IMR-90 (cell line): ENCODE data around the gene FOXO3. TPM values are rescaled to one million over a fixed set of nuclear protein-coding genes. Genes with fewer than 3 reads are reported as not detected.

ENCODE experiments used
- ATAC-seq: fragments of 200-7000 bp; cut with Tn5 transposase; 2 replicates; pipeline ENCODE4 v1.9.1; 2020; ENCODE audit warnings: low read depth, mild to moderate bottlenecking, moderate library complexity
- BruUV-seq: library from RNA; stranded (reverse); fragments of 400-500 nt; replicated peaks from 2 replicates; lab custom pipeline; 2021; lab: Mats Ljungman, UMichigan
- CTCF ChIA-PET: fragments of 300-600 bp; formaldehyde crosslinking; extraction: SDS; loops from one replicate; lab custom pipeline; 2021; ENCODE audit warnings: antibody characterized with exemption; lab: Yijun Ruan, JAX
- POLR2A ChIA-PET: fragments of 300-600 bp; sonication (Branson Sonifier 250); formaldehyde crosslinking; loops from one replicate; lab custom pipeline; 2022; ENCODE audit warnings: antibody characterized with exemption; ENCODE audit not compliant: unreplicated experiment; lab: Charles Lee
- DNase-seq: peaks from one replicate; pipeline ENCODE4 v3.0.0; 2013
- H2AFZ ChIP-seq: replicated peaks from 2 replicates; pipeline ENCODE3; 2013; ENCODE audit warnings: low read length, mild to moderate bottlenecking; ENCODE audit not compliant: poor library complexity
- H2AK5ac ChIP-seq: 2 replicates; pipeline ENCODE4 v1.6.1; 2013; ENCODE audit warnings: low read depth, low read length, inconsistent platforms
- H2AK9ac ChIP-seq: replicated peaks from 2 replicates; pipeline ENCODE3; 2013; ENCODE audit warnings: mild to moderate bottlenecking, low read depth, low read length, moderate library complexity; ENCODE audit not compliant: poor library complexity
- H2BK120ac ChIP-seq: 2 replicates; pipeline ENCODE4 v1.6.1; 2013; ENCODE audit warnings: low read depth, low read length, inconsistent platforms
- H2BK15ac ChIP-seq: 3 replicates; pipeline ENCODE4 v1.6.1; 2013; ENCODE audit warnings: low read depth, low read length, inconsistent platforms
- H2BK20ac ChIP-seq: 2 replicates; pipeline ENCODE4 v1.6.1; 2013; ENCODE audit warnings: low read depth, mild to moderate bottlenecking, inconsistent platforms, low read length, moderate library complexity
- H2BK5ac ChIP-seq: 2 replicates; pipeline ENCODE4 v1.6.1; 2013; ENCODE audit warnings: mild to moderate bottlenecking, low read depth, low read length, inconsistent platforms; ENCODE audit not compliant: poor library complexity, severe bottlenecking
- H3K14ac ChIP-seq: replicated peaks from 2 replicates; pipeline ENCODE4 v1.6.1; 2013; ENCODE audit warnings: low read depth, low read length, inconsistent platforms
- H3K18ac ChIP-seq: 2 replicates; pipeline ENCODE4 v1.6.1; 2013; ENCODE audit warnings: low read depth, low read length, control low read depth
- H3K23ac ChIP-seq: 2 replicates; pipeline ENCODE4 v1.6.1; 2013; ENCODE audit warnings: low read depth, low read length, inconsistent platforms
- H3K27ac ChIP-seq: 2 replicates; pipeline ENCODE4 v1.5.1; 2013; ENCODE audit warnings: mild to moderate bottlenecking, control low read depth, low read length; ENCODE audit not compliant: insufficient read depth
- H3K27me3 ChIP-seq: 2 replicates; pipeline ENCODE4 v1.6.1; 2013; ENCODE audit warnings: low read length; ENCODE audit not compliant: control insufficient read depth, insufficient read depth
- H3K36me3 ChIP-seq: 2 replicates; pipeline ENCODE4 v1.6.1; 2013; ENCODE audit warnings: low read length, mixed read lengths; ENCODE audit not compliant: control insufficient read depth, insufficient read depth
- H3K4ac ChIP-seq: 2 replicates; pipeline ENCODE4 v1.6.1; 2013; ENCODE audit warnings: low read depth, low read length, inconsistent platforms
- H3K4me1 ChIP-seq: 2 replicates; pipeline ENCODE4 v1.6.1; 2013; ENCODE audit warnings: low read length, mixed read lengths; ENCODE audit not compliant: control insufficient read depth, insufficient read depth
- H3K4me2 ChIP-seq: 2 replicates; pipeline ENCODE4 v1.6.1; 2013; ENCODE audit warnings: low read depth, mild to moderate bottlenecking, control low read depth, low read length, moderate library complexity
- H3K4me3 ChIP-seq: 2 replicates; pipeline ENCODE4 v1.5.1; 2013; ENCODE audit warnings: low read depth, mild to moderate bottlenecking, control low read depth, low read length, moderate library complexity; ENCODE audit not compliant: insufficient read depth
- H3K56ac ChIP-seq: 2 replicates; pipeline ENCODE4 v1.6.1; 2013; ENCODE audit warnings: low read length, inconsistent platforms; ENCODE audit not compliant: insufficient read depth; ENCODE audit errors: extremely low read depth
- H3K79me1 ChIP-seq, 2 experiments: 2 replicates each; pipeline ENCODE4 v1.6.1; 2013; ENCODE audit warnings: low read length in 2 of 2, inconsistent platforms in 1 of 2, low read depth in 1 of 2
- H3K9ac ChIP-seq: 2 replicates; pipeline ENCODE4 v1.6.1; 2013; ENCODE audit warnings: low read depth, low read length, control low read depth
- H3K9me1 ChIP-seq: 2 replicates; pipeline ENCODE4 v1.6.1; 2013; ENCODE audit warnings: low read length, inconsistent platforms; ENCODE audit not compliant: insufficient read depth
- H3K9me3 ChIP-seq: 2 replicates; pipeline ENCODE4 v1.6.1; 2013; ENCODE audit warnings: low read length; ENCODE audit not compliant: control insufficient read depth, insufficient read depth
- H4K20me1 ChIP-seq: 2 replicates; pipeline ENCODE4 v1.6.1; 2013; ENCODE audit warnings: low read length, inconsistent platforms; ENCODE audit not compliant: insufficient read depth
- H4K5ac ChIP-seq: 2 replicates; pipeline ENCODE4 v1.6.1; 2013; ENCODE audit warnings: mild to moderate bottlenecking, low read depth, low read length, control low read depth
- H4K8ac ChIP-seq, 2 experiments: 2 replicates each; pipeline ENCODE4 v1.6.1; 2013; ENCODE audit warnings: low read depth in 2 of 2, low read length in 2 of 2, control low read depth in 1 of 2, inconsistent platforms in 1 of 2
- H4K91ac ChIP-seq: 2 replicates; pipeline ENCODE4 v1.6.1; 2013; ENCODE audit warnings: low read depth, low read length, inconsistent platforms; ENCODE audit not compliant: insufficient read depth
- BHLHE40 ChIP-seq: fragments of 150-350 bp; IDR thresholded peaks from 2 replicates; pipeline ENCODE4 v1.6.1; 2016; ENCODE audit warnings: mild to moderate bottlenecking, low read depth, low read length
- CEBPB ChIP-seq: IDR thresholded peaks from 2 replicates; pipeline ENCODE4 v1.6.1; 2012; ENCODE audit warnings: low read depth, low read length, improper control_type of control experiment
- CHD1 ChIP-seq: IDR thresholded peaks from 2 replicates; pipeline ENCODE4 v1.6.1; 2012; ENCODE audit warnings: low read depth, low read length, improper control_type of control experiment
- FOS ChIP-seq: fragments of 150-350 bp; IDR thresholded peaks from 2 replicates; pipeline ENCODE4 v1.6.1; 2016; ENCODE audit warnings: low read depth, low read length
- MAFK ChIP-seq: IDR thresholded peaks from 2 replicates; pipeline ENCODE4 v1.6.1; 2012; ENCODE audit warnings: low read depth, low read length, improper control_type of control experiment
- MAZ ChIP-seq: IDR thresholded peaks from 2 replicates; pipeline ENCODE4 v1.6.1; 2012; ENCODE audit warnings: low read depth, mild to moderate bottlenecking, low read length, improper control_type of control experiment, moderate library complexity, borderline replicate concordance
- MXI1 ChIP-seq: IDR thresholded peaks from 2 replicates; pipeline ENCODE4 v1.6.1; 2012; ENCODE audit warnings: low read depth, mild to moderate bottlenecking, low read length, moderate library complexity, borderline replicate concordance
- NFE2L2 ChIP-seq: fragments of 150-350 bp; IDR thresholded peaks from 2 replicates; pipeline ENCODE4 v1.6.1; 2016; ENCODE audit warnings: low read depth, mild to moderate bottlenecking, low read length
- POLR2A ChIP-seq: IDR thresholded peaks from 2 replicates; pipeline ENCODE4 v1.6.1; 2012; ENCODE audit warnings: mild to moderate bottlenecking, low read depth, low read length
- RAD21 ChIP-seq: IDR thresholded peaks from 2 replicates; pipeline ENCODE4 v1.6.1; 2012; ENCODE audit warnings: low read length, improper control_type of control experiment
- RCOR1 ChIP-seq: IDR thresholded peaks from 2 replicates; pipeline ENCODE4 v1.6.1; 2012; ENCODE audit warnings: mild to moderate bottlenecking, low read length, improper control_type of control experiment; ENCODE audit not compliant: insufficient replicate concordance
- RFX5 ChIP-seq: IDR thresholded peaks from 2 replicates; pipeline ENCODE4 v1.8.0; 2012; ENCODE audit warnings: low read depth, mild to moderate bottlenecking, low read length, moderate library complexity
- SMC3 ChIP-seq: fragments of 150-350 bp; IDR thresholded peaks from 2 replicates; pipeline ENCODE4 v1.6.1; 2016; ENCODE audit warnings: low read depth, mild to moderate bottlenecking, antibody characterized with exemption, low read length, moderate library complexity
- WGBS, 2 experiments: methylation state at CpG; one replicate each; pipeline versions ENCODE4 v1.1.5 to v1.1.7; 2013; ENCODE audit warnings: missing lambda C conversion rate in 2 of 2; ENCODE audit not compliant: insufficient read length in 1 of 2; ENCODE audit errors: extremely low coverage in 2 of 2; 5-methylcytosine and 5-hydroxymethylcytosine counted together
- dilution Hi-C: fragments of 300-500 bp; cut with HindIII; formaldehyde crosslinking; loops from one replicate; pipeline ENCODE4 v1.14.3; 2018; ENCODE audit warnings: low sequenced_read_pairs; ENCODE audit not compliant: unreplicated experiment
- in situ Hi-C: fragments of 300-500 bp; cut with MboI; formaldehyde crosslinking; loops from 3 replicates; pipeline ENCODE4 v1.14.3; 2019; ENCODE audit warnings: low sequenced_read_pairs, inconsistent platforms, mixed read lengths
- intact Hi-C: fragments of 100-400 bp; cut with micrococcal nuclease; formaldehyde crosslinking; loops from 2 replicates; pipeline ENCODE4 v1.10.0; 2022
- polyA plus RNA-seq, 3 experiments: library from polyadenylated mRNA; depleted of rRNA; stranded (reverse); fragments of >200 nt; gene quantifications; 2 replicates each; pipeline ENCODE4 v1.2.3, GENCODE V29; 2012; ENCODE audit warnings: low replicate concordance in 1 of 3
- total RNA-seq: library from RNA; depleted of rRNA; stranded (reverse); fragments of >200 nt; gene quantifications from 2 replicates; pipeline ENCODE4 v1.2.3, GENCODE V29; 2012
- TF ChIP-seq, protein P1 (sequence below): conservative IDR thresholded peaks from 2 replicates; pipeline ENCODE4 v1.5.1; 2012; ENCODE audit warnings: mild to moderate bottlenecking, low read depth, low read length, improper control_type of control experiment
- TF ChIP-seq, protein P2 (sequence below): fragments of 150-350 bp; IDR thresholded peaks from 2 replicates; pipeline ENCODE4 v1.6.1; 2017; ENCODE audit warnings: mild to moderate bottlenecking, antibody characterized with exemption, low read length, low read depth

Gene FOXO3
- total and polyA plus RNA-seq, 2 of the 4 experiments (the other 2 are of a cell fraction), result 17.5 to 38.7 TPM

- Histone ChIP-seq H3K27me3 (no peaks in the 10 kb centered on the region), H3K4me2 (peak overlapping the region; percentile 12; the same call in 1 of the 2 replicates), H2BK20ac (no peak overlapping the region), H2BK5ac (no peak overlapping the region), H3K18ac (peak overlapping the region; percentile 33; the same call in 1 of the 2 replicates), H4K91ac (no peak overlapping the region; the same call in 1 of the 2 replicates), H3K27ac (no peak overlapping the region), H2AK5ac (no peak overlapping the region), H3K23ac (peak overlapping the region; percentile 19; the same call in 1 of the 2 replicates), H3K36me3 (no peaks in the 10 kb centered on the region), H4K20me1 (peaks cover 76% of the 10 kb centered on the region), H3K4ac (peak overlapping the region; percentile 69; the same call in 1 of the 2 replicates), H2AK9ac (no peak overlapping the region), H4K8ac (peak overlapping the region in 1 of 2 experiments; percentile 33; a peak in 1 of 4 replicates), H2AFZ (no peak overlapping the region), H2BK15ac (no peak overlapping the region), H3K4me1 (peaks cover 10% of the 10 kb centered on the region), H2BK120ac (0 out of 2 replicates have a peak overlapping the region, but pooled peaks have one; percentile 14), H3K14ac (no peak overlapping the region), H3K4me3 (no peak overlapping the region), H3K9me3 (no peaks in the 10 kb centered on the region), H3K79me1 (peaks cover 23 to 62% of the 10 kb centered on the region in 2 experiments), H3K56ac (no peak overlapping the region), H4K5ac (no peak overlapping the region), H3K9ac (no peak overlapping the region), H3K9me1 (peaks cover 15% of the 10 kb centered on the region)
- no TSS peak for BruUV-seq
- ChIA-PET POLR2A (no interaction called here), CTCF (no interaction called here)
- dilution Hi-C loops, result no loop called here
- peak; percentile 18; the same call in 1 of the 2 replicates for ATAC-seq
- DNase-seq, result peak; percentile 50
- WGBS, 2 experiments, result 71% methylated on average over 1 of the region's 7 CpGs; no CpG with 5 or more reads in 1 of the 2 experiments
- intact Hi-C loops, result no loop called here
- in situ Hi-C loops, result no loop called here
- TF ChIP-seq BHLHE40 (no peak), RFX5 (no peak), MAFK (no peak), RAD21 (no peak), CHD1 (no peak), POLR2A (no peak), FOS (no peak), NFE2L2 (no peak), RCOR1 (no peak), CEBPB (no peak), SMC3 (no peak), MXI1 (no peak), MAZ (no peak)
- TF ChIP-seq, protein P1, sequence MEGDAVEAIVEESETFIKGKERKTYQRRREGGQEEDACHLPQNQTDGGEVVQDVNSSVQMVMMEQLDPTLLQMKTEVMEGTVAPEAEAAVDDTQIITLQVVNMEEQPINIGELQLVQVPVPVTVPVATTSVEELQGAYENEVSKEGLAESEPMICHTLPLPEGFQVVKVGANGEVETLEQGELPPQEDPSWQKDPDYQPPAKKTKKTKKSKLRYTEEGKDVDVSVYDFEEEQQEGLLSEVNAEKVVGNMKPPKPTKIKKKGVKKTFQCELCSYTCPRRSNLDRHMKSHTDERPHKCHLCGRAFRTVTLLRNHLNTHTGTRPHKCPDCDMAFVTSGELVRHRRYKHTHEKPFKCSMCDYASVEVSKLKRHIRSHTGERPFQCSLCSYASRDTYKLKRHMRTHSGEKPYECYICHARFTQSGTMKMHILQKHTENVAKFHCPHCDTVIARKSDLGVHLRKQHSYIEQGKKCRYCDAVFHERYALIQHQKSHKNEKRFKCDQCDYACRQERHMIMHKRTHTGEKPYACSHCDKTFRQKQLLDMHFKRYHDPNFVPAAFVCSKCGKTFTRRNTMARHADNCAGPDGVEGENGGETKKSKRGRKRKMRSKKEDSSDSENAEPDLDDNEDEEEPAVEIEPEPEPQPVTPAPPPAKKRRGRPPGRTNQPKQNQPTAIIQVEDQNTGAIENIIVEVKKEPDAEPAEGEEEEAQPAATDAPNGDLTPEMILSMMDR, result no peak
- TF ChIP-seq, protein P2, sequence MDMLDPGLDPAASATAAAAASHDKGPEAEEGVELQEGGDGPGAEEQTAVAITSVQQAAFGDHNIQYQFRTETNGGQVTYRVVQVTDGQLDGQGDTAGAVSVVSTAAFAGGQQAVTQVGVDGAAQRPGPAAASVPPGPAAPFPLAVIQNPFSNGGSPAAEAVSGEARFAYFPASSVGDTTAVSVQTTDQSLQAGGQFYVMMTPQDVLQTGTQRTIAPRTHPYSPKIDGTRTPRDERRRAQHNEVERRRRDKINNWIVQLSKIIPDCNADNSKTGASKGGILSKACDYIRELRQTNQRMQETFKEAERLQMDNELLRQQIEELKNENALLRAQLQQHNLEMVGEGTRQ, result no peak
Measured at GRCh38 chr6:108608453-108609275, 47.9 kb downstream of the FOXO3 start.
